A673 (cell line): ENCODE measurements around the gene YBX2. TPM values are rescaled to one million over a fixed set of nuclear protein-coding genes. Genes with fewer than 3 reads are reported as not detected.

Experiments used
- BruUV-seq: library from RNA; stranded (reverse); fragments of 400-500 nt; replicated peaks from 2 replicates; lab custom pipeline; 2021; lab: Mats Ljungman, UMichigan
- CTCF ChIA-PET: fragments of 300-600 bp; sonication (Branson Sonifier 250); formaldehyde crosslinking; loops from one replicate; lab custom pipeline; 2022; ENCODE audit warnings: antibody characterized with exemption; lab: Charles Lee
- POLR2A ChIA-PET: fragments of 300-600 bp; sonication (Branson Sonifier 250); formaldehyde crosslinking; loops from one replicate; lab custom pipeline; 2022; ENCODE audit warnings: antibody characterized with exemption; ENCODE audit not compliant: low non-redundant PET; lab: Charles Lee
- DNase-seq: peaks from one replicate; pipeline ENCODE4 v3.0.0-alpha.2; 2015; ENCODE audit warnings: low spot score
- H3K27ac ChIP-seq: fragments of 200-600 bp; sonication (generic); 2 replicates; pipeline ENCODE4 v1.5.1; 2016; ENCODE audit warnings: mixed run types, low read depth, mild to moderate bottlenecking, mixed read lengths, antibody characterized with exemption, low read length; ENCODE audit not compliant: poor library complexity, severe bottlenecking
- H3K27me3 ChIP-seq: fragments of 200-600 bp; sonication (generic); replicated peaks from 2 replicates; pipeline ENCODE4 v1.6.1; 2017; ENCODE audit warnings: mixed run types, low read depth, mild to moderate bottlenecking, mixed read lengths, antibody characterized with exemption, low read length; ENCODE audit not compliant: insufficient read depth, poor library complexity
- H3K36me3 ChIP-seq: fragments of 200-600 bp; sonication (generic); 2 replicates; pipeline ENCODE4 v1.6.1; 2016; ENCODE audit warnings: mixed run types, mild to moderate bottlenecking, mixed read lengths, antibody characterized with exemption, low read length; ENCODE audit not compliant: insufficient read depth, poor library complexity, severe bottlenecking
- H3K4me1 ChIP-seq: fragments of 200-600 bp; sonication (generic); 2 replicates; pipeline ENCODE4 v1.6.1; 2017; ENCODE audit warnings: mixed run types, mild to moderate bottlenecking, mixed read lengths, antibody characterized with exemption, low read length; ENCODE audit not compliant: insufficient read depth, poor library complexity, severe bottlenecking
- H3K4me3 ChIP-seq: fragments of 200-600 bp; sonication (generic); 2 replicates; pipeline ENCODE4 v1.5.1; 2016; ENCODE audit warnings: low read depth, mixed run types, mild to moderate bottlenecking, mixed read lengths, low read length; ENCODE audit not compliant: poor library complexity, severe bottlenecking
- H3K9me3 ChIP-seq: fragments of 200-600 bp; sonication (generic); 2 replicates; pipeline ENCODE4 v1.6.1; 2016; ENCODE audit warnings: mixed run types, low read depth, mild to moderate bottlenecking, mixed read lengths, antibody characterized with exemption, low read length; ENCODE audit not compliant: poor library complexity, severe bottlenecking
- CTCF ChIP-seq: fragments of 300-800, 200-600 bp; sonication (generic); conservative IDR thresholded peaks from 2 replicates; pipeline ENCODE4 v1.5.1; 2017; ENCODE audit warnings: low read depth, mild to moderate bottlenecking, antibody characterized with exemption, low read length, moderate library complexity, mixed read lengths
- EZH2 ChIP-seq: fragments of 200-600 bp; sonication (generic); IDR thresholded peaks from 2 replicates; pipeline ENCODE4 v1.6.1; 2017; ENCODE audit warnings: borderline replicate concordance, low read depth, mild to moderate bottlenecking, mixed read lengths, antibody characterized with exemption, low read length; ENCODE audit not compliant: poor library complexity, severe bottlenecking
- intact Hi-C: fragments of 100-400 bp; cut with micrococcal nuclease; formaldehyde crosslinking; loops from one replicate; pipeline ENCODE4 v1.10.0; 2022; ENCODE audit not compliant: unreplicated experiment
- total RNA-seq: library from RNA; stranded (reverse); gene quantifications from 2 replicates; pipeline ENCODE4 v1.2.3, GENCODE V29; 2021

The YBX2 gene
- total RNA-seq, 1 experiment from 2014 or later = 0.77 TPM

GRCh38 chr17:7308625-7309433 lies 14.4 kb upstream of the YBX2 start:
- CTCF ChIA-PET = interaction anchor here (0.6 kb wide), 1 partner anchor 66 kb away, joined by 5 read pairs; the partner anchor contains the start of gene GABARAP
- Histone ChIP-seq H3K36me3 (peaks cover 45% of the 10 kb centered on the region), H3K27me3 (no peaks in the 10 kb centered on the region), H3K27ac (peak overlapping the region; percentile 99), H3K4me3 (peak overlapping the region; percentile 94), H3K9me3 (no peaks in the 10 kb centered on the region), H3K4me1 (peaks cover 23% of the 10 kb centered on the region)
- TSS peak; percentile 73 for BruUV-seq
- intact Hi-C loops = loop anchor here (5.0 kb wide), 1 partner anchor 57 kb away; the partner anchor contains the start of genes CTDNEP1 and ELP5
- no peak for TF ChIP-seq CTCF
- TF ChIP-seq EZH2 = no peak
- peak; percentile 93 for DNase-seq
- POLR2A ChIA-PET = no interaction called here

GRCh38 chr17:7307686-7308624 lies 13.5 kb upstream of the YBX2 start:
- intact Hi-C loops = loop anchor here (5.0 kb wide), 1 partner anchor 56 kb away; the partner anchor contains the start of genes CTDNEP1 and ELP5
- no peaks in the 10 kb centered on the region for H3K27me3 ChIP-seq
- H3K4me1 ChIP-seq = peaks cover 19% of the 10 kb centered on the region
- no TSS peak for BruUV-seq
- peak overlapping the region; percentile 94 for H3K4me3 ChIP-seq
- peaks cover 37% of the 10 kb centered on the region for H3K36me3 ChIP-seq
- CTCF ChIA-PET = no interaction called here
- H3K9me3 ChIP-seq = no peaks in the 10 kb centered on the region
- peak overlapping the region; percentile 99 for H3K27ac ChIP-seq
- DNase-seq = peak; percentile 42
- no peak for TF ChIP-seq CTCF
- no peak for TF ChIP-seq EZH2
- POLR2A ChIA-PET = no interaction called here

- DNase-seq = peak; percentile 100
- peaks cover 19% of the 10 kb centered on the region for H3K4me1 ChIP-seq
- POLR2A ChIA-PET = interaction anchor here (0.6 kb wide), 1 partner anchor 379 kb away, joined by 4 read pairs; no protein-coding TSS in a partner anchor
- peak within 1 kb of the TSS; percentile 99 for H3K27ac ChIP-seq
- H3K27me3 ChIP-seq = no peaks in the 10 kb centered on the region
- intact Hi-C loops = loop anchor here (5.0 kb wide), 1 partner anchor 55 kb away; the partner anchor contains the start of genes CTDNEP1 and ELP5
- peaks cover 28% of the 10 kb centered on the region for H3K36me3 ChIP-seq
- no peak for TF ChIP-seq CTCF
- no peak for TF ChIP-seq EZH2
- CTCF ChIA-PET = no interaction called here
- BruUV-seq = no TSS peak
- H3K4me3 ChIP-seq = peak within 1 kb of the TSS; percentile 94
- no peaks in the 10 kb centered on the region for H3K9me3 ChIP-seq
These were observed 12.7 kb upstream of the YBX2 start, which contains the start of gene EIF5A for GRCh38 chr17:7306911-7307685. TSS of gene EIF5A (plus strand) at chr17:7307628. CDS start at chr17:7309636, 2,008 bp downstream.
